ENCODE measurements around the gene SBNO1. TPM values are rescaled to one million over a fixed set of nuclear protein-coding genes. Genes with fewer than 3 reads are reported as not detected.
"Not testable (repeated sequence)": the region's sequence is repeated elsewhere in the genome, so short reads cannot be mapped to it uniquely, and the experiment has no call there.

The SBNO1 gene
- total RNA-seq, 1 experiment from 2014 or later, result 23.3 TPM

- H3K4me2 ChIP-seq (ENCODE audit: low read length); H3K9ac ChIP-seq (ENCODE audit: low read length); H3K79me2 ChIP-seq (ENCODE audit: low read length); H3F3A ChIP-seq (ENCODE audit: low read length, unreplicated experiment); H3K4me1 ChIP-seq (ENCODE audit: insufficient read depth, low read length); H3K27me3 ChIP-seq (ENCODE audit: low read length); H4K20me1 ChIP-seq (ENCODE audit: low read length); BruUV-seq (replicated peaks); H3K9me2 ChIP-seq (replicated peaks; ENCODE audit: low read length); intact Hi-C loops (cut with micrococcal nuclease); POLR2A ChIA-PET (ENCODE audit: unreplicated experiment); DNase-seq; H2AFZ ChIP-seq (ENCODE audit: low read length); H3K4me3 ChIP-seq (ENCODE audit: low read length); H3K36me3 ChIP-seq (ENCODE audit: low read depth, low read length); H3K9me3 ChIP-seq (ENCODE audit: low read length); CTCF ChIA-PET; H3K27ac ChIP-seq (ENCODE audit: low read length); ATAC-seq: not testable (repeated sequence)
Observed at GRCh38 chr12:123371667-123372368, 7.2 kb upstream of the SBNO1 start.

GRCh38 chr12:123369229-123369628 is 4.6 kb upstream of the SBNO1 start:
- BruUV-seq (replicated peaks), result no TSS peak
- ChIA-PET POLR2A (ENCODE audit: unreplicated experiment) (no interaction called here), CTCF (no interaction called here)
- no peaks in the 10 kb centered on the region for H3K36me3 ChIP-seq (ENCODE audit: low read depth, low read length)
- H3F3A ChIP-seq (ENCODE audit: low read length, unreplicated experiment), result no peaks in the 10 kb centered on the region
- H3K9me2 ChIP-seq (replicated peaks; ENCODE audit: low read length), result no peaks in the 10 kb centered on the region
- intact Hi-C loops (cut with micrococcal nuclease), result loop anchor here (5.0 kb wide), 1 partner anchor 213 kb away; the partner anchor contains the start of gene TMED2
- ATAC-seq (no peak), DNase-seq (no peak)
- TF ChIP-seq CTCF (conservative IDR thresholded peaks at IDR 0.05; ENCODE audit: low read depth, low read length), result no peak
- no peak for TF ChIP-seq EZH2 (IDR thresholded peaks at IDR 0.05; ENCODE audit: low read length, unreplicated experiment)
- TF ChIP-seq EZH2phosphoT487 (IDR thresholded peaks at IDR 0.05; ENCODE audit: borderline replicate concordance, low read length), result no peak
- no peaks in the 10 kb centered on the region for H4K20me1 ChIP-seq (ENCODE audit: low read length)
- H3K4me1 ChIP-seq (ENCODE audit: insufficient read depth, low read length), result no peaks in the 10 kb centered on the region
- H2AFZ ChIP-seq (ENCODE audit: low read length), result no peak overlapping the region
- no peak overlapping the region for H3K4me2 ChIP-seq (ENCODE audit: low read length)
- H3K27ac ChIP-seq (ENCODE audit: low read length), result no peak overlapping the region
- no peak overlapping the region for H3K4me3 ChIP-seq (ENCODE audit: low read length)
- peaks cover 4% of the 10 kb centered on the region for H3K79me2 ChIP-seq (ENCODE audit: low read length)
- no peak overlapping the region for H3K9ac ChIP-seq (ENCODE audit: low read length)
- no peaks in the 10 kb centered on the region for H3K27me3 ChIP-seq (ENCODE audit: low read length)
- H3K9me3 ChIP-seq (ENCODE audit: low read length), result no peaks in the 10 kb centered on the region

- H4K20me1 ChIP-seq (ENCODE audit: low read length); H3K27ac ChIP-seq (ENCODE audit: low read length); DNase-seq; H3K4me2 ChIP-seq (ENCODE audit: low read length); H3K4me3 ChIP-seq (ENCODE audit: low read length); BruUV-seq (replicated peaks); CTCF ChIA-PET; H3K27me3 ChIP-seq (ENCODE audit: low read length); POLR2A ChIA-PET (ENCODE audit: unreplicated experiment); H3K9me2 ChIP-seq (replicated peaks; ENCODE audit: low read length); H3K9ac ChIP-seq (ENCODE audit: low read length); H3K36me3 ChIP-seq (ENCODE audit: low read depth, low read length); H3F3A ChIP-seq (ENCODE audit: low read length, unreplicated experiment); H2AFZ ChIP-seq (ENCODE audit: low read length); H3K4me1 ChIP-seq (ENCODE audit: insufficient read depth, low read length); H3K9me3 ChIP-seq (ENCODE audit: low read length); ATAC-seq: not testable (repeated sequence)
- intact Hi-C loops (cut with micrococcal nuclease), result loop anchor here (5.0 kb wide), 1 partner anchor 214 kb away; the partner anchor contains the start of gene TMED2
- peaks cover 12% of the 10 kb centered on the region for H3K79me2 ChIP-seq (ENCODE audit: low read length)
Observed at GRCh38 chr12:123368431-123368830, 3.8 kb upstream of the SBNO1 start.

- H3K36me3 ChIP-seq (ENCODE audit: low read depth, low read length), result no peaks in the 10 kb centered on the region
- peaks cover 8% of the 10 kb centered on the region for H3K4me1 ChIP-seq (ENCODE audit: insufficient read depth, low read length)
- CTCF ChIA-PET, result no interaction called here
- DNase-seq, result no peak
- ATAC-seq, result no peak
- no peaks in the 10 kb centered on the region for H3K9me2 ChIP-seq (replicated peaks; ENCODE audit: low read length)
- no peaks in the 10 kb centered on the region for H3K27me3 ChIP-seq (ENCODE audit: low read length)
- intact Hi-C loops (cut with micrococcal nuclease), result loop anchor here (5.0 kb wide), 1 partner anchor 215 kb away; the partner anchor contains the start of gene TMED2
- TF ChIP-seq EZH2 (IDR thresholded peaks at IDR 0.05; ENCODE audit: low read length, unreplicated experiment) (no peak), CTCF (conservative IDR thresholded peaks at IDR 0.05; ENCODE audit: low read depth, low read length) (no peak), EZH2phosphoT487 (IDR thresholded peaks at IDR 0.05; ENCODE audit: borderline replicate concordance, low read length) (no peak)
- H3K79me2 ChIP-seq (ENCODE audit: low read length), result peaks cover 21% of the 10 kb centered on the region
- no peak overlapping the region for H2AFZ ChIP-seq (ENCODE audit: low read length)
- no peaks in the 10 kb centered on the region for H3K9me3 ChIP-seq (ENCODE audit: low read length)
- H4K20me1 ChIP-seq (ENCODE audit: low read length), result peaks cover 10% of the 10 kb centered on the region; the same call in 1 of the 2 replicates
- H3K4me2 ChIP-seq (ENCODE audit: low read length), result no peak overlapping the region
- no TSS peak for BruUV-seq (replicated peaks)
- H3K4me3 ChIP-seq (ENCODE audit: low read length), result no peak overlapping the region
- H3K9ac ChIP-seq (ENCODE audit: low read length), result no peak overlapping the region
- POLR2A ChIA-PET (ENCODE audit: unreplicated experiment), result no interaction called here
- no peaks in the 10 kb centered on the region for H3F3A ChIP-seq (ENCODE audit: low read length, unreplicated experiment)
- H3K27ac ChIP-seq (ENCODE audit: low read length), result no peak overlapping the region
Observed at GRCh38 chr12:123367511-123367910, 2.9 kb upstream of the SBNO1 start.
